ENCODE measurements around the gene TTYH1. TPM values are rescaled to one million over a fixed set of nuclear protein-coding genes. Genes with fewer than 3 reads are reported as not detected.

TTYH1 gene
- total and polyA plus RNA-seq, 2 of the 8 experiments (the other 6 are each of a cell fraction or from before 2014, with no cell fraction given) = 26.7 to 46.5 TPM

- Histone ChIP-seq H3K27me3 (replicated peaks in 1 of 4; ENCODE audit: control insufficient read depth in 3 of 4, extremely low read depth in 1 of 4, insufficient read depth in 3 of 4, low read length in 3 of 4) (0 out of 7 replicates have a peak, but pooled peaks cover 0 to 2% (median 0%) of the 10 kb centered on the region in 4 experiments), H3K9me3 (ENCODE audit: insufficient read depth in 2 of 2, low read depth in 1 of 2, low read length in 1 of 2) (no peaks in the 10 kb centered on the region), H3K27ac (ENCODE audit: low read depth, low read length) (no peak overlapping the region), H2BK20ac (ENCODE audit: low read length) (no peak overlapping the region), H3K14ac (ENCODE audit: insufficient read length) (no peak overlapping the region), H3K56ac (replicated peaks; ENCODE audit: insufficient read length, low read depth, low read length) (no peak overlapping the region), H3K18ac (ENCODE audit: extremely low read depth, low read length) (no peak overlapping the region), H2BK15ac (ENCODE audit: low read length) (no peak overlapping the region), H3K79me1 (ENCODE audit: low read depth, low read length) (peaks cover 4% of the 10 kb centered on the region; the same call in 1 of the 2 replicates), H2AFZ (ENCODE audit: low read length) (no peak overlapping the region), H2BK5ac (ENCODE audit: low read depth, low read length) (no peak overlapping the region), H3K4me2 (ENCODE audit: insufficient read depth in 1 of 2, low read depth in 2 of 2, low read length in 2 of 2) (no peak overlapping the region), H4K91ac (replicated peaks; ENCODE audit: insufficient read length, low read length) (no peak overlapping the region), H3K23me2 (ENCODE audit: low read depth, low read length) (peaks cover under 1% of the 10 kb centered on the region; the same call in 1 of the 2 replicates), H2AK5ac (ENCODE audit: low read depth, low read length) (no peak overlapping the region), H3K4me3 (ENCODE audit: extremely low read depth in 1 of 4, insufficient read depth in 2 of 4, low read depth in 3 of 4, low read length in 4 of 4) (no peak overlapping the region), H2BK12ac (ENCODE audit: low read depth, low read length) (no peak overlapping the region), H3K23ac (ENCODE audit: insufficient read length) (no peak overlapping the region), H3K9ac (replicated peaks in 1 of 4; ENCODE audit: extremely low read depth in 1 of 4, low read depth in 3 of 4, low read length in 3 of 4) (no peak overlapping the region), H4K8ac (ENCODE audit: extremely low read depth, insufficient read depth, low read length) (no peak overlapping the region), H3K79me2 (ENCODE audit: control insufficient read depth in 1 of 2, insufficient read depth in 2 of 2, low read length in 2 of 2) (no peaks in the 10 kb centered on the region), H3K4me1 (replicated peaks in 1 of 4; ENCODE audit: control insufficient read depth in 3 of 4, insufficient read depth in 4 of 4, low read length in 3 of 4) (peaks cover 0 to 15% (median 11%) of the 10 kb centered on the region in 4 experiments; a peak in 6 of 7 replicates), H3K4ac (replicated peaks; ENCODE audit: insufficient read length, low read depth, low read length) (no peak overlapping the region), H4K5ac (ENCODE audit: insufficient read length, low read depth, low read length) (no peak overlapping the region), H3K36me3 (ENCODE audit: control insufficient read depth in 2 of 4, insufficient read depth in 4 of 4, low read length in 3 of 4) (peaks cover 0 to 5% (median 3%) of the 10 kb centered on the region in 4 experiments; a peak in 4 of 8 replicates), H2BK120ac (replicated peaks; ENCODE audit: low read depth, low read length) (no peak overlapping the region), H4K20me1 (replicated peaks in 1 of 2; ENCODE audit: control insufficient read depth in 1 of 2, insufficient read depth in 2 of 2, low read length in 2 of 2) (peaks cover 8 to 9% of the 10 kb centered on the region in 2 experiments)
- DNase-seq (ENCODE audit: low read depth in 1 of 2, low spot score in 2 of 2) (no peak), FAIRE-seq (no peak)
- 93% methylated on average over 5 of the region's 5 CpGs; no CpG with 5 or more reads in 1 of the 2 experiments for WGBS, 2 experiments (ENCODE audit: extremely low coverage in 1 of 2, insufficient coverage in 1 of 2, insufficient read length in 1 of 2, insufficient replicate concordance in 2 of 2, low coverage in 1 of 2, low lambda C conversion rate in 2 of 2, missing lambda C conversion rate in 1 of 2)
- ChIA-PET POLR2A (ENCODE audit: partially characterized antibody) (interaction anchor here (0.8 to 13.5 kb wide), 8 partner anchors 10 to 47 kb away, joined by 3 to 133 read pairs (median 14); partner anchors contain the start of gene TTYH1), CTCF (ENCODE audit: partially characterized antibody) (interaction anchor here (0.7 to 7.4 kb wide), 10 partner anchors 11 to 86 kb away, joined by 3 to 109 read pairs (median 22); partner anchors contain the start of gene TTYH1)
- TF ChIP-seq GABPA (IDR thresholded peaks at IDR 0.05; ENCODE audit: borderline replicate concordance, insufficient read depth, low read length) = no peak
- TF ChIP-seq SIN3A (conservative IDR thresholded peaks at IDR 0.05 in 1 of 2, IDR thresholded peaks at IDR 0.05 in 1 of 2; ENCODE audit: low read depth in 1 of 2, low read length in 2 of 2) = no peak
- no peak for TF ChIP-seq RBBP5 (IDR thresholded peaks at IDR 0.05; ENCODE audit: borderline replicate concordance, low read depth, low read length)
- TF ChIP-seq MAX (IDR thresholded peaks at IDR 0.05) = no peak
- TF ChIP-seq KDM1A (IDR thresholded peaks at IDR 0.05; ENCODE audit: borderline replicate concordance, low read length) = no peak
- TF ChIP-seq TAF7 (optimal IDR thresholded peaks at IDR 0.05; ENCODE audit: borderline replicate concordance, low read depth, low read length) = no peak
- TF ChIP-seq YY1 (IDR thresholded peaks at IDR 0.05; ENCODE audit: low read depth, low read length) = no peak
- no peak for TF ChIP-seq ATF2 (IDR thresholded peaks at IDR 0.05; ENCODE audit: low read length)
- TF ChIP-seq EP300 (IDR thresholded peaks at IDR 0.05; ENCODE audit: borderline replicate concordance in 1 of 2, low read depth in 2 of 2, low read length in 2 of 2) = no peak
- TF ChIP-seq CHD2 (IDR thresholded peaks at IDR 0.05; ENCODE audit: low read length) = no peak
- no peak for TF ChIP-seq BACH1 (IDR thresholded peaks at IDR 0.05; ENCODE audit: low read length)
These were observed 25.4 kb downstream of the TTYH1 start for GRCh38 chr19:54440641-54441040.

All from H1 (cell line).